ENCODE measurements around the gene NR6A1. TPM values are rescaled to one million over a fixed set of nuclear protein-coding genes. Genes with fewer than 3 reads are reported as not detected.
A peak's percentile ranks its signal among the peaks of the same experiment; 100 is the strongest.

The NR6A1 gene
- total and polyA plus RNA-seq, 2 of the 13 experiments (the other 11 are each of a cell fraction or from before 2014, with no cell fraction given), result 28.1 to 31.5 TPM

DNA sequence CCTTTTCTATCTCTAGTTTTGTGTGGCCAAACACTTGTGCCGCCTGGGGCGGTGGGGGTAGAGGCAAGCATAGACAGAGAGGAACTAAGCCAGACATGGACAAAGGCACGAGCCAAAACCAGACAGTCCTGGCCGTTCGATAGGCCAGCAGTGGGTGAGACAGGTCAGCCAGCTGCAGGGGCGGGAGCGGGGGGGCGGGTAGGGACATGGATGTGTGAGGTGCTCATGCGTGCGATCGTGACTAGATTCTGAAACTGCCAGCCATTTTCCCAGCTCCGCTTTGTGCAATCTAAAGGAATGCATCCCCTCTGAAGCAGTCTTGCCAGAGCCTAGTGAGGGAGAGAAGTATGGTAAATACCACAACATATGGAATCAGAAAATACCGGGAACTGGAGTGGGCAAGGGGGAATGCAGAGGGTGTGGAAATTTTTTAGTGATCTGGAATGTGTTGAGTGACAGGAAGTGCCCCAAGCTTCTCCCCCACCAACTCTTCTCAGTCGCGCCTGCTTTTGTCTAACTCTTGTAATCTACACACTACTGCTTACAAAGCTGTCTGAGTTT is 111.9 kb downstream of the NR6A1 start (continued):
- TF ChIP-seq, protein P1, sequence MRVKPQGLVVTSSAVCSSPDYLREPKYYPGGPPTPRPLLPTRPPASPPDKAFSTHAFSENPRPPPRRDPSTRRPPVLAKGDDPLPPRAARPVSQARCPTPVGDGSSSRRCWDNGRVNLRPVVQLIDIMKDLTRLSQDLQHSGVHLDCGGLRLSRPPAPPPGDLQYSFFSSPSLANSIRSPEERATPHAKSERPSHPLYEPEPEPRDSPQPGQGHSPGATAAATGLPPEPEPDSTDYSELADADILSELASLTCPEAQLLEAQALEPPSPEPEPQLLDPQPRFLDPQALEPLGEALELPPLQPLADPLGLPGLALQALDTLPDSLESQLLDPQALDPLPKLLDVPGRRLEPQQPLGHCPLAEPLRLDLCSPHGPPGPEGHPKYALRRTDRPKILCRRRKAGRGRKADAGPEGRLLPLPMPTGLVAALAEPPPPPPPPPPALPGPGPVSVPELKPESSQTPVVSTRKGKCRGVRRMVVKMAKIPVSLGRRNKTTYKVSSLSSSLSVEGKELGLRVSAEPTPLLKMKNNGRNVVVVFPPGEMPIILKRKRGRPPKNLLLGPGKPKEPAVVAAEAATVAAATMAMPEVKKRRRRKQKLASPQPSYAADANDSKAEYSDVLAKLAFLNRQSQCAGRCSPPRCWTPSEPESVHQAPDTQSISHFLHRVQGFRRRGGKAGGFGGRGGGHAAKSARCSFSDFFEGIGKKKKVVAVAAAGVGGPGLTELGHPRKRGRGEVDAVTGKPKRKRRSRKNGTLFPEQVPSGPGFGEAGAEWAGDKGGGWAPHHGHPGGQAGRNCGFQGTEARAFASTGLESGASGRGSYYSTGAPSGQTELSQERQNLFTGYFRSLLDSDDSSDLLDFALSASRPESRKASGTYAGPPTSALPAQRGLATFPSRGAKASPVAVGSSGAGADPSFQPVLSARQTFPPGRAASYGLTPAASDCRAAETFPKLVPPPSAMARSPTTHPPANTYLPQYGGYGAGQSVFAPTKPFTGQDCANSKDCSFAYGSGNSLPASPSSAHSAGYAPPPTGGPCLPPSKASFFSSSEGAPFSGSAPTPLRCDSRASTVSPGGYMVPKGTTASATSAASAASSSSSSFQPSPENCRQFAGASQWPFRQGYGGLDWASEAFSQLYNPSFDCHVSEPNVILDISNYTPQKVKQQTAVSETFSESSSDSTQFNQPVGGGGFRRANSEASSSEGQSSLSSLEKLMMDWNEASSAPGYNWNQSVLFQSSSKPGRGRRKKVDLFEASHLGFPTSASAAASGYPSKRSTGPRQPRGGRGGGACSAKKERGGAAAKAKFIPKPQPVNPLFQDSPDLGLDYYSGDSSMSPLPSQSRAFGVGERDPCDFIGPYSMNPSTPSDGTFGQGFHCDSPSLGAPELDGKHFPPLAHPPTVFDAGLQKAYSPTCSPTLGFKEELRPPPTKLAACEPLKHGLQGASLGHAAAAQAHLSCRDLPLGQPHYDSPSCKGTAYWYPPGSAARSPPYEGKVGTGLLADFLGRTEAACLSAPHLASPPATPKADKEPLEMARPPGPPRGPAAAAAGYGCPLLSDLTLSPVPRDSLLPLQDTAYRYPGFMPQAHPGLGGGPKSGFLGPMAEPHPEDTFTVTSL (CRISPR knock-in tag; IDR thresholded peaks at IDR 0.05; ENCODE audit: borderline replicate concordance), result 0 out of 2 replicates have a peak, but pooled peaks have one; percentile 37
- TF ChIP-seq GLI4 (CRISPR knock-in tag; IDR thresholded peaks at IDR 0.05; ENCODE audit: borderline replicate concordance) (no peak), SAP130 (CRISPR knock-in tag; IDR thresholded peaks at IDR 0.05; ENCODE audit: low read depth) (peak; percentile 81), ZNF230 (CRISPR knock-in tag; IDR thresholded peaks at IDR 0.05) (no peak), TRAFD1 (CRISPR knock-in tag; IDR thresholded peaks at IDR 0.05; ENCODE audit: borderline replicate concordance) (no peak), SOX13 (IDR thresholded peaks at IDR 0.05) (no peak), SOX13 (CRISPR knock-in tag; conservative IDR thresholded peaks at IDR 0.05 in 1 of 2, IDR thresholded peaks at IDR 0.05 in 1 of 2) (peak in 1 of 2 experiments; percentile 75; a peak in 1 of 4 replicates), KDM2A (CRISPR knock-in tag; IDR thresholded peaks at IDR 0.05; ENCODE audit: borderline replicate concordance, low read depth) (peak; percentile 44; the same call in 1 of the 2 replicates), AGO2 (optimal IDR thresholded peaks at IDR 0.05; ENCODE audit: low read depth, low read length) (peak; percentile 12), POLR2A (IDR thresholded peaks at IDR 0.05; ENCODE audit: insufficient read depth in 1 of 2, low read depth in 2 of 2, low read length in 2 of 2) (peak; percentile 46 to 84; a peak in 3 of 4 replicates), ZNF317 (CRISPR knock-in tag; IDR thresholded peaks at IDR 0.05) (0 out of 2 replicates have a peak, but pooled peaks have one; percentile 20), NONO (IDR thresholded peaks at IDR 0.05) (no peak), NONO (CRISPR knock-in tag; conservative IDR thresholded peaks at IDR 0.05) (0 out of 2 replicates have a peak, but pooled peaks have one; percentile 61), SRY (CRISPR knock-in tag; IDR thresholded peaks at IDR 0.05) (no peak), SMARCE1 (IDR thresholded peaks at IDR 0.05; ENCODE audit: borderline replicate concordance) (no peak), HHEX (CRISPR knock-in tag; IDR thresholded peaks at IDR 0.05) (0 out of 2 replicates have a peak, but pooled peaks have one; percentile 37), MAF1 (CRISPR knock-in tag; IDR thresholded peaks at IDR 0.05; ENCODE audit: borderline replicate concordance) (0 out of 2 replicates have a peak, but pooled peaks have one; percentile 29)
- TF ChIP-seq, protein P2, sequence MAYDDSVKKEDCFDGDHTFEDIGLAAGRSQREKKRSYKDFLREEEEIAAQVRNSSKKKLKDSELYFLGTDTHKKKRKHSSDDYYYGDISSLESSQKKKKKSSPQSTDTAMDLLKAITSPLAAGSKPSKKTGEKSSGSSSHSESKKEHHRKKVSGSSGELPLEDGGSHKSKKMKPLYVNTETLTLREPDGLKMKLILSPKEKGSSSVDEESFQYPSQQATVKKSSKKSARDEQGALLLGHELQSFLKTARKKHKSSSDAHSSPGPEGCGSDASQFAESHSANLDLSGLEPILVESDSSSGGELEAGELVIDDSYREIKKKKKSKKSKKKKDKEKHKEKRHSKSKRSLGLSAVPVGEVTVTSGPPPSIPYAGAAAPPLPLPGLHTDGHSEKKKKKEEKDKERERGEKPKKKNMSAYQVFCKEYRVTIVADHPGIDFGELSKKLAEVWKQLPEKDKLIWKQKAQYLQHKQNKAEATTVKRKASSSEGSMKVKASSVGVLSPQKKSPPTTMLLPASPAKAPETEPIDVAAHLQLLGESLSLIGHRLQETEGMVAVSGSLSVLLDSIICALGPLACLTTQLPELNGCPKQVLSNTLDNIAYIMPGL (CRISPR knock-in tag; IDR thresholded peaks at IDR 0.05; ENCODE audit: borderline replicate concordance in 1 of 2, low read depth in 1 of 2), result 0 out of 4 replicates have a peak, but pooled peaks of 1 of the 2 experiments have one; percentile 41
- TF ChIP-seq, protein P3, sequence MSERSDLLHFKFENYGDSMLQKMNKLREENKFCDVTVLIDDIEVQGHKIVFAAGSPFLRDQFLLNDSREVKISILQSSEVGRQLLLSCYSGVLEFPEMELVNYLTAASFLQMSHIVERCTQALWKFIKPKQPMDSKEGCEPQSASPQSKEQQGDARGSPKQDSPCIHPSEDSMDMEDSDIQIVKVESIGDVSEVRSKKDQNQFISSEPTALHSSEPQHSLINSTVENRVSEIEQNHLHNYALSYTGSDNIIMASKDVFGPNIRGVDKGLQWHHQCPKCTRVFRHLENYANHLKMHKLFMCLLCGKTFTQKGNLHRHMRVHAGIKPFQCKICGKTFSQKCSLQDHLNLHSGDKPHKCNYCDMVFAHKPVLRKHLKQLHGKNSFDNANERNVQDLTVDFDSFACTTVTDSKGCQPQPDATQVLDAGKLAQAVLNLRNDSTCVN (CRISPR knock-in tag; IDR thresholded peaks at IDR 0.05; ENCODE audit: borderline replicate concordance), result no peak
